GM13976 (cell line): ENCODE measurements around the gene CCR6.
"Not testable (repeated sequence)": the region's sequence is repeated elsewhere in the genome, so short reads cannot be mapped to it uniquely, and the experiment has no call there.

Source experiments
- DNase-seq: peaks from one replicate; pipeline ENCODE4 v3.0.0; 2012; ENCODE audit warnings: low spot score
- in situ Hi-C: fragments of 300-500 bp; cut with MboI; formaldehyde crosslinking; loops from one replicate; pipeline ENCODE4 v1.12.0; 2022; ENCODE audit warnings: low sequenced_read_pairs, mixed read lengths, inconsistent platforms; ENCODE audit not compliant: unreplicated experiment
- TF ChIP-seq, protein P1 (sequence below): IDR thresholded peaks from 2 replicates; pipeline ENCODE4 v1.5.1; 2012; ENCODE audit warnings: borderline replicate concordance, mild to moderate bottlenecking; ENCODE audit not compliant: insufficient read depth; ENCODE audit errors: extremely low read depth, missing control alignments, control extremely low read depth

CCR6 gene

DNA sequence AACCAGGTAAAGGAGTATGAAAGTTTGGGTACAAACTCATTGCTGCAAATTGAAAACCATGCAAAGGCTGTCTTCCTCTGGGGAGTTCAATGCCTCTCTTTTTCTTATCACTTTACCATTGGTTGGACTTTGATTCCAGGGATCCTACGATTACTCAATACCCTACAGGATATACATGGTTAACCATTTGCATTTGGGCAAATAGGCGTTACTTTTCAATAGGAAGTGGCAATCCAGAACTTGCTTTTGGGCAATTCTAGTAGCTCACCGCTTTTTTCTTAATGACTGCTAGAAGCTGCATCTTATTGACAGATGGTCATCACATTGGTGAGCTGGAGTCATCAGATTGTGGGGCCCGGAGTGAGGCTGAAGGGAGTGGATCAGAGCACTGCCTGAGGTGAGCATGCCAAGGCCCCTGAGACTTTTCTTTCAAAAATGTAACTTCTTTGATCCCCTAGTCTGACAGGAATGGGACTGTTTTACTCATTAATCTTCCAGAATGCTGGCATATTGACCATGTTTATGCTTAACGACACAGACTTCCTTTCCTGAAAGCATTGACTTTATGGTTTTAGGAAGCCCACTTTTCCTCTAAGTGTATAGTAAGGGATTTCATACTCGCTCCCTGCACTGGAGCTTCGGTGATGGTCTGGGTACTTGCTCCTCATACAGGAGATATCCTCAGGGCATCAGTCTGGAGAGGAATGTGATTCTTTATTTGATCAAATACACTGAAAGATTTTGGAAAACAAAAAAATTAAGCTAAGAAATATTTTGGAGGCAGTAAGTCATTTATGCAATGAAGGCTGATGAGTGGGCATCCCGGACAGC is at the start of gene CCR6:
Gene CCR6 (plus strand): TSS at position 270 of the 831 bp plus-strand sequence. CDS start 13,039 bp downstream, outside the sequence.
- no peak for DNase-seq
- in situ Hi-C loops = no loop called here
- TF ChIP-seq, protein P1, sequence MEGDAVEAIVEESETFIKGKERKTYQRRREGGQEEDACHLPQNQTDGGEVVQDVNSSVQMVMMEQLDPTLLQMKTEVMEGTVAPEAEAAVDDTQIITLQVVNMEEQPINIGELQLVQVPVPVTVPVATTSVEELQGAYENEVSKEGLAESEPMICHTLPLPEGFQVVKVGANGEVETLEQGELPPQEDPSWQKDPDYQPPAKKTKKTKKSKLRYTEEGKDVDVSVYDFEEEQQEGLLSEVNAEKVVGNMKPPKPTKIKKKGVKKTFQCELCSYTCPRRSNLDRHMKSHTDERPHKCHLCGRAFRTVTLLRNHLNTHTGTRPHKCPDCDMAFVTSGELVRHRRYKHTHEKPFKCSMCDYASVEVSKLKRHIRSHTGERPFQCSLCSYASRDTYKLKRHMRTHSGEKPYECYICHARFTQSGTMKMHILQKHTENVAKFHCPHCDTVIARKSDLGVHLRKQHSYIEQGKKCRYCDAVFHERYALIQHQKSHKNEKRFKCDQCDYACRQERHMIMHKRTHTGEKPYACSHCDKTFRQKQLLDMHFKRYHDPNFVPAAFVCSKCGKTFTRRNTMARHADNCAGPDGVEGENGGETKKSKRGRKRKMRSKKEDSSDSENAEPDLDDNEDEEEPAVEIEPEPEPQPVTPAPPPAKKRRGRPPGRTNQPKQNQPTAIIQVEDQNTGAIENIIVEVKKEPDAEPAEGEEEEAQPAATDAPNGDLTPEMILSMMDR = no peak

DNA sequence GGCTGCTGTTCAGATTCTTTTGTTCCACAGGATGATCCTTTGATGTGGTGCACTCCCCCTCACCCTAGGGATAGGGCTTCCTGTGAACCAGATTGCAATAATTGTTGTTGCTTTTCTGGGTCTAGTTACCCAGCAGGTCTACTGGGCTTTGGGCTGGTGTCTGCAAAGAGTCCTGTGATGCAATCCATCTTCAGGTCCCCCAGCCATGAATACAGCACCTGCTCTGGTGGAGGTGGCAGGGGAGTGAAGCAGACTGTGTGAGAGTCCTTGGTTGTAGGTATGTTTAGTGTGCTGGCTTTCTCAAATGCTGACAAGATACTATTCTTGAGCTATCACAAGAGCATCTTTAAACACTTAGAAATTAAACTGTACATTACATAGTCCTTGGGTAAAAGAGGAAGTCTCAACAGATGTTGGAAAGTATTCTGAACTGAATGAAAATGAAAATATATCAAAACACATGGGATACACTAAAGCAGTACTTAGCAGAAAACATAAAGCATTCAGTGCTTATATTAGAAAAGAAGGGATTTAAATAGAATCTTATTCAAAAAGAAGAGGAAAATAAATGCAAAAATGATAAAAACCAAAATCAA is 49.1 kb upstream of the CCR6 start:
- in situ Hi-C loops = no loop called here

DNA sequence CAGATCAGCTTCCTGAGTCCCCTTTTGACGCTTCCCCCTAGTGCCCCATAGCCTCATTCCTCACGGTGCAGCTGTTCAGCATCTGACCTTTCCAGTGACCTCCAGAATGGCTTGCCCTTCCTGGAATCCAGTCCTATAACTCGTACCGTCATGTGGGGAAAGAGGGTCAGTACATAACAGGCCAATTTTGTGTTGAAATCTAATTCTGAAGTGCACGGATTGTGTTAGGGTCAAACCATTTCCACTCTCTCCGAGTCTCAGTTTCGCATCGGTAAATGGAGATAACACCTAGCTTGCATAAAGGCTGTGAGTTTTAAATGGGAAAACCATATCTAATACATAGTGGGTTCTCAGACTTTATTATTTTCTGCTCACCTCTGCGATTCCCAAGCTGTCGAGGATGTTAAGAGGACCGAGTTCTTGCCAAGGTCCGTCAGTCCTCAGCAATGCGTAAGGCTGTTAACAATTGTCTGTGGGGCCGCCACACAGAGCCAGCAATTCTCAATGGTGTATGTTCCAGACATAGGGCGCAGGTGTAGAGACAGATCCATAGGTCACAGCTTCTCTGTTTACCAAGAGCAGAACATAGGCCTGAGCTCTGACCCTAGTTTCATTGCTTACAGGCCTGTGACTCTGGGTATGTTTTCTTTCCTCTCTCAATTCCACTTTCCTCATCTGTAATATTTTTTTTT is 45.5 kb upstream of the CCR6 start:
- DNase-seq = no peak
- TF ChIP-seq, protein P1 = no peak
- in situ Hi-C loops = no loop called here

More for the DNA sequence above, 49.1 kb upstream of the CCR6 start:
- DNase-seq = no peak
- TF ChIP-seq, protein P1 = no peak

DNA sequence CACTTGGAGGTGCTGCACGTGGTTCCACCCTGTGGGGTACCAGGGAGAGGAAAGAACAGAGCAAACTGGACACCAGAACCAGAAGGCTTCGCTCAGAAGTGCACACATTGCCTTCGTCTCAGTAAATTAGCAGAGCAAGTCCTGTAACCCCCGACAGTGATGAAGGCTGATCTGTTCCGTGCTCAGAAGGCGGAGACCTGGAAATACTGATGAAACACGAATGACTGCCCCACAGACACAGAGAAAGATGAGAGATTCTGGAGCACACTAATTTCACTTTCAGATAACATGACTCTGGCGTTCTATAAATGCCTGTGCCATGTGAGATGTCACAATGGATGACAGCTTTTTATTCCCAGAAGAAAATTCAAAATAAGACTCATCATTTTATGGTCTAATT is 44.2 kb upstream of the CCR6 start:
- DNase-seq = no peak
- TF ChIP-seq, protein P1 = no peak
- in situ Hi-C loops = no loop called here

DNA sequence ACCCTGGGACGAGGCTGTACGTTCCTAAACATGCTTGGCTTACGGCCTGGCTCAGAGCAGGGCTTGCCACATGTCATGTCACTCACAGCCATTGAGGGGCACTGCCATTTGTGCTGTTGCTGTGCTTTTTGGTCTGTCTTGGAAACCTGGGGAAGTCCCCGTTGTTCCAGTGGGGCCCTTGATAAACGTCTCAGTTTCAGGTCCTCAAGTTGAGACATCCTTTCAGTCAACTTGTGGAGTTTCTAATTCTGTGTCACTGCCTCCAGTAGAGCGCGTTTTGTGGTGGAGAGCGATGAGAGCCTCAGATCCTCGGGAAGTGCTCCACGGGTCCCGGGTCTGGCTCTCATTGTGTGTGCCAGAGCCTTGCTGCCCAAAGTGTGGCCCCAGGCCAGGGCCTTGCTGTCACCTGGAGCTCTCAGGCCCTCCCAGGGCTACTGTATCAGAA is 43.0 kb upstream of the CCR6 start:
- in situ Hi-C loops = no loop called here
- DNase-seq = peak; percentile 77
- TF ChIP-seq, protein P1 = peak; percentile 66

DNA sequence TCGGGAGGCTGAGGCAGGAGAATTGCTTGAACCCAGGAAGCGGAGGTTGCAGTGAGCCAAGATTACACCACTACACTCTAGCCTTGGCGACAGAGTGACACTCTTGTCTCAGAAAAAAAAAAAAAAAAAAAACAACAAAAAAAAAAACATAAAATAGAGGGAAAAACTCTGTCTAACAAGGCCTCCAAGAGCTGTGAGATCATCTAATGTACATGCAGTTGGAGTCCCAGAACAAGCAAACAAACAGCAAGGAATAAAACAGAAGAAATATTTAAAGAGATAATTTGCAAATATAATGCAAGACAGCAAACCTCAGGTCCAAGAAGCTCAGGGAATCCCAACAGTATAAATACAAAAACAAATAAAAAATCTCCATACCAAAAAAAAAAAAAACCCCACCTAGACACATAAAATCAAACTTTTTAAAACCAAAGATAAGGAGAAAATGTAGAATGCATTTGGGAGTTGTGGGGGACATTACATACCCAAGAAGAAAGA is 35.0 kb upstream of the CCR6 start:
- no peak for DNase-seq
- in situ Hi-C loops = loop anchor here (5.0 kb wide), 1 partner anchor 44 kb away; no protein-coding TSS in a partner anchor
- TF ChIP-seq, protein P1 = no peak

DNA sequence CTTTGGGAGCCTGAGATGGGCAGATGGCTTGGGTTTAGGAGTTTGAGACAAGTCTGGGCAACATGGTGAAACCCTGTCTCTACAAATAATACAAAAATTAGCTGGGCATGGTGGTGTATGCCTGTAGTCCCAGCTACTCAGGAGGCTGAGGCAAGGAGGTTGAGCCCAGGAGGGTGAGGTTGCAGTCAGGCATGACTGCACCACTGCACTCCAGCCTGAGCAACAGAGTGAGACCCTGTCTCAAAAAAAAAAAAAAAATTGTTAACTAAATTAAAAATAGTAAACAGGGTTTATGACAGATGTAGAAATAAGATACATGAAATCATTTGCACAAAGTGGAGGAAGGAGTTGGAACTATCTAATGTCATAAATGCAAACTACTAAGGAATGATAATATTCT is 34.2 kb upstream of the CCR6 start:
- not testable (repeated sequence) for DNase-seq
- in situ Hi-C loops = loop anchor here (5.0 kb wide), 1 partner anchor 44 kb away; no protein-coding TSS in a partner anchor
